Right kidney (tissue), 1 donor: ENCODE results near the gene HSF2BP.
"Not testable (repeated sequence)": the region's sequence is repeated elsewhere in the genome, so short reads cannot be mapped to it uniquely, and the experiment has no call there.

Experiments used
- DNase-seq: peaks from one replicate; pipeline ENCODE4 v3.0.0-alpha.2; 2016

The HSF2BP gene

DNA sequence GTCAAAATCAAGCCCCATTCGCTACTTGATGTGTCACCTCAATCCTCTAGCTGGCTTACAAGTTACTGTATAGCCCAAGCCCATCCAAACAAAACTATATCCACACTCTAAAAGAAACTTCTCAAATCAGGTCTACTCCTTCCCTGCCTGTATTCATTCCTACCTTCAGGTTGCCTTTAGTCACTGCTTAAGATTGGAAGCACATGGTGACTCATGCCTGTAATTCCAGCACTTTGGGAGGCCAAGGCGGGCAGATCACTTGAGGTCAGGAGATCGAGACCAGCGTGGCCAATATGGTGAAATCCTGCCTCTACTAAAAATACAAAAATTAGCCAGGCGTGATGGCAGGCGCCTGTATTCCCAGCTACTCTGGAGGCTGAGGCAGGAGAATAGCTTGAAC is 7.4 kb downstream of the HSF2BP start:
- DNase-seq = not testable (repeated sequence)

DNA sequence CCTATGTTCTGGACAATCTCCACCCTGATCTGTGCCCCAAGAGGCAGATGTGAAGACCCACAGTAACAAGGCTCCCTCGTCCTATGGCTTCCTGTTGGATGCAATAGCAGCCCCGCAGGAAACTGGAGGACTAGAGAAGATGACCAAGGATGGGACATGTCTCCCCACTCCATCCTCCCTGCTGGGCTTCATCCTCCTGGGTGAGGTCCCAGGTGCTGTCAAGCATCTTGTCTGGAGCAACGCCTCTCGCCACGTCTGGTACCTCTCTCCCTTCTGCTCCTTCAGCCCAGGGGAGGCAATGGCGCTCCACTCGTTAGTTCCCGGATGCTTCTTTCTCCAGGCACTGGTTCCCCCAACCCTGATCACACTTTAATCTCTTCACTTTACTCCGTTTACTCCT is 11.1 kb downstream of the HSF2BP start:
- no peak for DNase-seq

DNA sequence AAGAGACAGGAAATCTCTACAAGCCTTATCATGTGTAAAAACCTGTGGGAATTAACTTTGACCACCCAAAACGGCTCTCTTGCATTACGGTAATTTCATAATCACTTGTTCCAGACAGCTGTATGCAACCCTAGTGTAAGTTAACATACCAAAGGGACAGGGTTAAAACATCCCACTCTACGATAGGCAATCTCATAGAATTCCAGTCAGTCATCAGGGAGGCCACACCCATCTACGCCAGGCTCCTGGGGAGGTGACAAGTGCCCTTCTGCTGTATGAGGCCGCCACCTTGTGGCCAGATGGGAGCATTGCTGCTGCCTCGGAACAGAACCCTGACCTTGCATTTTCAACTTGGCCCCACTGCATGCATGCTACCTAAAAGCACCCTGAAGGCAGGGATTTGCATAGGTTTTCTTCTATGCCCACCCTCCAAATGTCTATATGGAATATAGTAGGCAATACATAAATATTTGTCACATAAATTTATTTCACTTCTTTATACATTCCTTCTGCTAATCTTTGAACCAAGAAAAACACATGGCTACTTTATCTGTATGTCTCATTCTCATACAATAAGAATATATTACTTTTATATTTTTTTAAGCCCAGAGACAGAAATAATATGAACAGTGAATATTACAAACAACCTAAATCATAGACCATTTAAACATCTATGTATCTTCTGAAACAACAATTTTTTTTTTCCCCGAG is 12.6 kb downstream of the HSF2BP start:
- DNase-seq = peak; percentile 64

DNA sequence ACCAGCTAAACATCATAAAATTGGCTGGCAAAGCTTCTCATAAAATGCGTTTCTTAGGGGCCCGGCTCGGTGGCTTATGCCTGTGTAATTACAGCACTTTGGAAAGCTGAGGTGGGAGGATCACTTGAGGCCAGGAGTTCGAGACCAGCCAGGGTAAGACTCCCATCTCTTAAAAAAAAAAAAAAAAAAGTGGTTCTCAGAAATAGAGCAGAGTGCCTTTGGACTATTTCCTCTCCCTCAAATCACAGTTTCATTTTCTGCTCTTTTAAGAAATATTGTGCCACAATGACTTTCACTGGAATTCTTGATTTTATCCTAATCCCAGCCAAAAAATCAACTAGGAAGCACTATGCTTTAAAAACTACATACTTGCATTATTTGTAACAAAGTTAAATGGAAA is 13.3 kb downstream of the HSF2BP start:
- DNase-seq = no peak

DNA sequence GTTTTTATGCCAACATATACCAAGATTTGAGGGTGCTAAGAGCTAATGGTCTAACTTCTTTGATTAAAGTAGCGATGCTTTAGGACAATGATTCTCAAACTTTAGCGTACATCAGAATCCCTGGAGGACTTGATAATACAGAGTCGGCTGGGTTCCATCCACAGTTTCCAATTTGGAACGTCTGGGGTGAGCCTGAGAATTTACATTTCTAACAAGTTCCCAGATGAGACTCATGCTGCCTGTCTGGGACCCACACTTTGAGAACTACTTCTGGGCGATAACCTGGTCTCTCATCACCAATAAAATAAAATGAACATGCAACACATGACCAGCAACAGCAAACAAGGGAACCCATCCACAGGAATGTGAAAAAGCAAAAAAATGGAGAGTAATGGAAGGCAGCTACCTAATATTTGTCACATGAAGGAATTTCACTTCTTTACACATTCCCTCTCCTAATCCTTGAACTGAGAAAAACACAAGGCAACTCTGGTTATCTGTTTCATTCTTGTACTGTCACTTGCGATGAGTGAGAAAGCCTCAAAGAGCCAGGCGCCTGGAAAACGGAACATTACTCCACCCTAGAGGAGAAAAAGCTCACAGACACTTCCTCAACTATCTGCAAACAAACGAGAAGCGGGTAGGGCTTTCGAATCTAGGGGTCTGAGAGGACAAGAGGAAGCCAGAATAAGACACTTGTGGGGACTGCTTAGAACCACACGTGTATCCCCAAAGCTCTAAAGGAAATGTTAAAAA is 14.0 kb downstream of the HSF2BP start:
- DNase-seq = peak; percentile 35

DNA sequence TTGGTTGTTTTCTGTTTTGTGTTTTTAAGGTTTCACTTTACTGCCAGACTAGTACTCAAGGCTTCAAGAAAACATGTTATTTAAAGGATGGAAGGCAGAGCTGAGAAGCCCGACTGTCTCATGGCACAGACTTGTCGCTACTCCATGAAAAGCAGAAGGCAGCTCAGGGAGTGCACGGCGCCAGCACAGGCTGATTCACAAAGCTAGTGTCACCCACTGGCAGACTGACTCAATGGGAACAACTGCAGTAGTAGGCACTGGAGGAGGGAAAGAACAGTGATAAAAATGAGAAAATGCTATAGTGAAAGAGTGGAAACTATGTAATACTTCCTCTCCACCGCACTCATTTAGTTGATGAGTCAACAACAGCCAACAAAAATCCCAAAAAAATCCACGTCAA is 14.7 kb downstream of the HSF2BP start:
- no peak for DNase-seq

DNA sequence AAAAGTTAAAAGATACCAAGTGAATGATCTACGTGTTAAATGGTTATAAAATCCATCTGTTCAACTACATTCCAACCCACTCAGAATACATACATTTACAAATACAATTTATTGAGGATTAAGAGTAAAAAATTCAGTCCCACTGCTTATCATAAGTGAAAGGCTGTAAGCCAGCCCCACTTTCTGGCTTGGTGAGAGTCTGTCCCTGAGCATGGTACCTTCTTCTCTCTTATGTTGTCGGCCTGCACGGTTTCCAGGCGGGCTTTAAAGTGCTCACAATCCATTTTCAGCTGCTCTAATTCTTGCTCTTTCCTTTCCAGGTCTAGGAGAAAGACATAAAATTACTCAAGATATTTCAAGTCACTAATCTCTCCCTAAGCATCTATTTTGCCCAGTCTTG is 15.2 kb downstream of the HSF2BP start:
- no peak for DNase-seq

DNA sequence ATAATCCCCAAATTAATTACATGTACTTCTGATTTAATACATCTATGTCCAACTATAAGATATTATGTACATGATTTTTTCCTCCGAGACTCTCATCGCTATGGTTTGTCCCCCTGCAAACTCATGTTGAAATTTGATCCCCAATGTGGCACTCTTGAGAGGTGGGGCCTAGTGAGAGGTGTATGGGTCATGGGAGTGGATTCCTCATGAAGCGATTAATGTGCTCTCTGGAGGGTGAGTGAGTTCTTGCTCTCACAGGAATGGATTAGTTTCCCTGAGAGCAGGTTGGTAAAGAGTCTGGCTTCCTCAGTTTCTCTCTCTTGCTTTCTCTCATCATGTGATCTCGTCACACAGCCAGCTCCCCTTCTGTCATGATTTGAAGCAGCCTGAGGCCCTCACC is 16.1 kb downstream of the HSF2BP start:
- DNase-seq = no peak

DNA sequence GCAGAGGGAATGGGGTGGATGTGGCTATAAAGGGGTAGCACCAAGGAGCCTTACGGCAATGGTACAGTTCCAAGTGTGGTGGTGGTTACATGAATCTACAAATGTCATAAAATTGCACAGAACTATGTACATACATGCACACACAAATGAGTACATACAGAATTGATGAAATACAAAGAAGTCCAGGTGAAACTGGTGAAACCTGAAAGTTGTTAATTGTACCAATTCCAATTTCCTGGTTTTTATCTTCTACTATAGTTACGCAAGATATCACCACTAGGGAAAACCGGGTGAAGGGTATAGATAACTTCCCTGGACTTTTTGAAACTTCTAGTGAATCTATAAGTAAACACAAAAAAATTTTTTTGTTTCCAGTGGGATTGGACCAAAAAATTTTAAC is 18.9 kb downstream of the HSF2BP start:
- DNase-seq = no peak

DNA sequence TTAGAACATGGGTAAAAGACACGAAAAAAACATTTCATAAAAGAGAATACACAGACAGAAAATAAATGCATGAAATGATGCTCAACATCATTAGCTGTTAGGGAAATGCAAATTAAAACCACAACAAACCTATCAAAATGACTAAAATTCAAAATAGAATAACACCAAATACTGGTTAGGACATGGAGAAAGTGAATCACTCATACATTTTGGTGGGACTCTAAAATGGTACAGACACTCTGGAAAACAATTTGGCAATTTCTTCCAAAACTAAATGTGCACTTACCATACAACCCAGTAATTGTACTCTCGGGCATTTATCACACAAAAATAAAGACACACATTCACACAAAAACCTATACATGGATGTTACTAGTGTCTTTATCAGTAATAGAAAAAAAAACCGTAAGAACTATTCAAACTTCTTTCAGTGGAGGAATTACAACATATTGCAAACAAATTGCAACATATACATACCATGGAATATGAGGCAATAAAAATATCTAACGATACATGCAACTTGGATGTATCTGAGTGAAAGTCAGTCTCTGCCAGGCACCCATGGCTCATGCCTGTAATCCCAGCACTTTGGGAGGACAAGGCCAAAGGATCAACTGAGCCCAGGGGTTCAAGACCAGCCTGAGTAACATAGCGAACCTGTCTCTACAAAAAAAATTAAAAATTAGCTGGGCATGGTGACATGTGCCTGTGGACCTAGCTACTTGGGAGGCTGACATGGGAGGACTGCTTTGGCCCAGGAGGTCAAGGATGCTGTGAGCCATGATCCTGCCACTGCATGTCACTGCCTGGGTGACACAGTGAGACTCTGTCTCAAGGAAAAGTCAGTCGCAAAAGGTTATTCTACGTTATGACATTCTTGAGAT is 19.6 kb downstream of the HSF2BP start:
- no peak for DNase-seq

DNA sequence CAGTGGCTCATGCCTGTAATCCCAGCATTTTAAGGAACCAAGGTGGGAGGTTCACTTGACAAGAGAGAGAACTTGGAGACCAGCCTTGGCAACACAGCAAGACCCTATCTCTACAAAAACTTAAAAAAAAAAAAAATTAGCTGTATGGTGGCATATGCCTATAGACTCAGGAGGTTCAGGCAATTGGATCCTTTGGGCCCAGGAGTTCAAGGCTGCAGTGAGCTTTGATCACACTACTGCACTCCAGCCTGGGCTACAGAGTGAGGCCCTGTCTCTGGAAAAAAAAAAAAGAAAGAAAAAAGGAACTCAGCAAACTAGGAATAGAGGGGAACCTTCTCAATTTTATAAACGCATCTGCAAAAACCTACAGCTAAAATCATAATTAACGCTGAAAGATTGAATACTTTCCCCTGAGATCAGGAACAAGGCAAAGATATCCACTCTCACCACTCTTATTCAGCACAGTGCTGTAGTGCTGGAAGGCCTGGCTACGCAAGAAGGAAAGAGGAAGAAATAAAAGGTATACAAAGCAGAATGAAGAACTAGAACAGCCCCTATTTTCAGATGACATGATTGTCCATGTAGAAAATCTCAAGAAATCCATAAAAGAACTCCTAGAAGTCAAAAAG is 21.6 kb downstream of the HSF2BP start:
- DNase-seq = no peak

DNA sequence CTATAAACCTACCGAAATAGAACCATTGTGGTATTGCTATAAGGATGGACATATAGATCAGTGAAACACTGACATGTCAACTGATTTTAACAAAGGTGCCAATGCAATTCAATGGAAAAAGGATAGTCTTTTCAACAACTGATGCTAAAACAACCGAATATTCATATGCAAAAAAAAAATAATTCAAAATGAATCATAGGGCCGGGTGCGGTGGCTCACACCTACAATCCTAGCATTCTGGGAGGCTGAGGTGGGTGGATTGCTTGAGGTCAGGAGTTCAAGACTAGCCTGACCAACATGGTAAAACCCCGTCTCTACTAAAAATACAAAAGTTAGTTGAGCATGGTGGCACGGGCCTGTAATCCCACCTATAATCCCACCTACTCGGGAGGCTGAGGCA is 23.9 kb downstream of the HSF2BP start:
- DNase-seq = no peak

DNA sequence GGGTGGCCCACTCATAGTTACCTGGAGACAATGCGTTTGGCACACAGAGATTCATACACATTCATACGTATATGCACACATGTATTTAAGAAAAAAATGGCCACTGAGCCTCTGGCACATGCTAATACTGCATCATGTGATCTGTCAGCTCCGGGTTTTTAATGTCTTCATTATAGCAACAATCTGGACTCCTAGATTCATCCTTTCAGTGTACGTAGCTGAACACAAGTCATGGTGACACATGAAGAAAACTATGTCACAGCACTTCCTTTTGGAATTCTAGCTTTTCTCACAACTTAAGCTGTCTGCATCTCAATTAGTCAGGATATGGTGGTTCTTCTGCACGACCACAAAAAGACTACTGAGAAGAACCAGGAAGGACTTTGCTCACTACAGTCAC is 24.7 kb downstream of the HSF2BP start:
- no peak for DNase-seq

DNA sequence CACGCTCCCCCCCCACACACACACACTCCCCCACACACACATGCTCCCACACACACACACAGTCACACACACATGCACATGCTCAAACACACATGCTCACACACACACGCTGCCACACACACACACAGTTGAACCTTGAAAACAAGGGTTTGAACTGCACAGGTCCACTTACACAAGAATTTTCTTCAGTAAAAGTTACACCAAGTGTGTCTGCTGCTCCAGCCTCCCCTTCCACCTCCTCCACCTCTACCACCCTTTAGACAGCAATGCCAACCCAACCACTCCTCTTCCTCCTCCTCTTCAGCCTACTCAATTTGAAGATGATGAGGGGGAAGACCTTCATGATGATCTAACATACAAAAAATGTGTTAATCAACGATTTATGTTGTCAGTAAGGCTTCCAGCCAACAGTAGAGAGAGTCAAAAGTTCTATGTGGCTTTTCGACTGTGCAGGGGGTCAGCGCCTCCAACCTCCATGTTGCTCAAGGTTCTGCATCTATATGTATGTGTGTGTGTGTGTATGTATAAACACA is 26.8 kb downstream of the HSF2BP start:
- DNase-seq = no peak

DNA sequence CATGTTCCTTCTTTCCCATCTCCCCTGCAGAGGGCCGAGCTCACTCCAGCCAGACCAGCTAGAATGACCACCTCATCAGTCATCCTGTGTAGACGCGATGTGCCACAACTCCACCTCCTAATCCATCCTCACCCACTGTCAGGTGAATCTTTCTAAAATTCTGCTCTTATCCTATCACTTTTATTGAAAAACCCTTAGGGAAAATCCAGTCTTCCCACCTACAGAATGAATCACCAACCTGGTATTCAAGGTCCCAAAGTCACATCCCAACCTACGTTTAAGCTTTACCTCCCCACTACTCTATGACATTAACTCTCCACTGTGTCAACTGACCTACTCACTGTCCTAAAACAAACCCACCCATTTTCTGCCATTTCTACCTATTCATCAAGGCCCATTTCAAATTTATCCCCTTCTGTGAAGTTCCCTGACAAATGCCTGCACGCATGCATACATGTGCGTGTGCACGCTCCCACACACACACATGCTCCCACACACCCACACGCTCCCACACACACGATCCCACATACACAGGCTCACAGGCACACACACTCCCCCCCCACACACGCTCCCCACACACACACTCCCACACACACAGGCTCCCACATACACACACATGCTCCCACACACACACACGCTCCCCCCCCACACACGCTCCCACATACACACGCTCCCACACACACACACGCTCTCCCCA is 27.7 kb downstream of the HSF2BP start:
- DNase-seq = no peak

DNA sequence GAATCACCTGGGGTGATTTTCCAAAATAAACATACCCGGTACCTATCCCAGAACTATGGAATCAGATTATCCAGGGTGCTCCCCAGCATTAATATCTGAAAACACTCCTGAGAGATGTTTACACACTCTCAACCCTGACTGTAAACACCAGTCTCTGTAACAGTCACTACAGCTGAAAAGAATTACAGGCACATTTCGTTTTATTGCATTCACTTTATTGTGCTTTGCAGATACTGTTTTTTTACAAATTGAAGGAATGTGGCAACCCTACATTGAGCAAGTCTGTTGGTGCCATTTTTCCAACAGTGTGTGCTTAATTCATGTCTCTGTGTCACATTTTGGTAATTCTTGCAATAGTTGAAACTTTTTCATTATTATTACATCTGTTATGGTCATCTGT is 31.8 kb downstream of the HSF2BP start:
- DNase-seq = no peak

DNA sequence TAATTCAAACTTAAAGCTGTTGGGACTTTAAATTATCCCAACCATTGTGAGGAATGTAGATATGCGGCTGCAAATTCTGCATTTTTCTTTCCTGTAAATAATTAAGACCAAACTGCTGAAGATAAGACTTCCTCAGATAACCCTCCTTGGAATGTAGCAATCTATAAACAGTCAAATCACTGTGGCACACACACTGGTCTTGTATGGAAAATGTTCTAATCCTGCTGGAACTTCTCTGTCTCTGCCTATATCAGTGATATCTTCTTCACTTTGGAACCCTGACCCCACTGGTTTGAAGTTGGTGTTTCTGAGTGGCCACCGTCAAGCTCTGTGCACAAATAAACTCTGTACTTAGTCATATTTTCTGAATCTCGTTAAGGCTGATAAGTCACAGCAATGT is 32.9 kb downstream of the HSF2BP start:
- DNase-seq = no peak

DNA sequence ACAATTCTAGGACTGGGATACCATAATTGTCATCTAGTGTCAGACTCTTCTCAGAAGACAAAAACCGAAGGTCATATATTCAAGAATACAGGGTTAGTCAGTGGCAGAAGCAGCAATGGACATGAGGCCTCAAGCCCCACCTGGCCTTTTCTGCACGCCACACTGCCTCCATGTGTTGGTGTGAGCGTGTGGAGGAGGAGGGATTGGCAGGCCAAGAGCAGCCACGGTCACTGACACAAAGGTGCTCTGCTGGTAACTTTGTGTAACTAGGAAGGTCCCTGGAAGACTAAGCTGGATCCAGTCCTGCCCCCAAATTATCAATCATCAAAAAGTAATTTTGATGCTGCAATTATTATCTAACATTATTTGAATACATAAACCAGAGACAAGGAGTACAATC is 34.9 kb downstream of the HSF2BP start:
- DNase-seq = no peak

DNA sequence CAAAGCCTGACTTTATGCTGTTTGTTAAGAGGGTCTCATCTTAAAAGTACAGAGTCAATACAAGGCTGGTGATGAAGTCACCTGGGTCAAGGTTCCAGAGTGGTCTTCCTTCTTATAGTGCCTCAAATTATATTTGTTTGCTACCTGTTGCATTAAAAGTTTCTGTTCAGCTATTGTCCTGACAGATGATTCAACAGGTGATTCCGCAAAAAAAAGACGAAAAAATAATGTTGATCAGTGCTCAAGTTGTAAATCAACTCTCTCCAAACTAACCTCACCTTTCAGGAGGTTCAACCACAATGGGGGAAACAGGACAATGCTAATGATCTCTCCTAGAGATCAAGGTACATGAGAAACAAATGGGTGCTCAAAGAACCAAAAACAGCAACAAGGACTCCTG is 35.7 kb downstream of the HSF2BP start:
- no peak for DNase-seq

DNA sequence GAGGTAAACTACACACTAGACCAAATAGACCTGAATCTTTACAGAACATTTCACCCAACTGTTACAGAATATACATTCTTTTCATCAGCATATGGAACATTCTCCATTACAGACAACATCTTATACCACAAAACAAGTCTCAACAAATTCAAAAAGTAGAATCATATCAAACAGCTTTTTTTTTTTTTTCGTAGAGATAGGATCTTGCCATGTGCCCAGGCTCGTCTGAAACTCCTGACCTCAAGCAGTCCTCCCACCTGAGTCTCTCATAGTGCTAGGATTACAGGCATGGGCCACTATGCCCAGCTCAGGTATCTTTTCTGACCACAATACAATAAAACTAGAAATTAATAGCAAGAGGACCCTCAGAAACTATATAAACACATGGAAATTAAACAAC is 36.5 kb downstream of the HSF2BP start:
- DNase-seq = no peak

DNA sequence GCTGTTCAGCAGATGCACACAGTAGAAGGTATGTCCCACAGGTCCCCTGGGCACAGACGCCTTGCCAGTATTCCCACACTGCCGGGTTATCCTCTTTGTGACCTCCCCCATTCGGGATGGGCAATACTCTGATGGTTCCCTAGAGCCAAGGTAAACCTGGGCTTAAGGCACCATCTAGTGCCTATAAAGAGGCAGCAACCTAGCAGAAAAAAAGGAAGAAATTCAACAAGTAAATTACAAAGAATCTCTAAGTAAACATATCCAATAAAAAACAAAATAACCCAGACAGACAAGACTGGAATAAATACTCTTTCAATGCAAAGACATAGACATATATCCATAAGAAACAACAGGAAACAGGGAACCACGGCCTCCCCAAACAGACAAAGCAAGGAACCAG is 39.4 kb downstream of the HSF2BP start:
- DNase-seq = no peak

DNA sequence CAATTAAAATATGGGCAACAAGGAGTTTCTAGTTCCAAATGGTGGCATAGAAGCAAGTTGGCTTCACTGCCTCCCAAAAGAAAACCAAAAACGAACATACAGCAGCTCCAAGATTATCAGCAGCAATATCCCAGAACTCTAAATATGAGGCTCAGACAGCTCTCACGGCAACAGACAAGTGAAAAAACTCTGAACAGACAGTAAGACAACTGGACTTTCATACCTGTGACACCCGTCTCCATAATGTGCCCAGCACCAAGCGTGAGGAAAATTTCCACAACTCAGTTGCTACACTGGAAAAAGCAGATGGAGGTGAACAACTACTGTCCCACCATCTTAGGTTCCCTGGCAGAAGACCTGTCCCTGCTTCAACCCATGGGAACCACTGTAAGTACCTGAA is 39.9 kb downstream of the HSF2BP start:
- DNase-seq = no peak
